ENCODE data around the gene LETM1. TPM values are rescaled to one million over a fixed set of nuclear protein-coding genes. Genes with fewer than 3 reads are reported as not detected.

The LETM1 gene
- total RNA-seq, 1 donor from 2014 or later, result 16.9 TPM

- H3K36me3 Mint-ChIP-seq, result no peaks in the 10 kb centered on the region
- Histone ChIP-seq H3F3A (ENCODE audit: low read depth) (peaks cover 12% of the 10 kb centered on the region), H3K79me2 (ENCODE audit: low read depth) (no peaks in the 10 kb centered on the region), H3K36me3 (no peaks in the 10 kb centered on the region), H3K4me2 (no peak overlapping the region), H3K4me3 (no peak overlapping the region), H3K9me3 (ENCODE audit: low read depth) (no peaks in the 10 kb centered on the region), H3K9ac (no peak overlapping the region), H3K27me3 (no peaks in the 10 kb centered on the region), H2AFZ (replicated peaks) (no peak overlapping the region), H3K4me1 (no peaks in the 10 kb centered on the region), H4K20me1 (ENCODE audit: low read depth) (peaks cover 9% of the 10 kb centered on the region), H3K27ac (no peak overlapping the region)
- no peak overlapping the region for H3K4me3 Mint-ChIP-seq
- H3K9me3 Mint-ChIP-seq, result no peaks in the 10 kb centered on the region
- no peak overlapping the region for H3K27ac Mint-ChIP-seq
- no peak for TF ChIP-seq EZH2phosphoT487 (IDR thresholded peaks at IDR 0.05)
- TF ChIP-seq EZH2 (IDR thresholded peaks at IDR 0.05), result no peak
- no peak for TF ChIP-seq CTCF (IDR thresholded peaks at IDR 0.05)
- H3K4me1 Mint-ChIP-seq, result no peaks in the 10 kb centered on the region
- no peak for DNase-seq (ENCODE audit: low spot score)
- H3K27me3 Mint-ChIP-seq (ENCODE audit: insufficient read depth, low read depth), result peaks cover 2% of the 10 kb centered on the region
Observed at GRCh38 chr4:1806223-1806564, 49.8 kb downstream of the LETM1 start.

- no peak overlapping the region for H3K27ac Mint-ChIP-seq
- no peaks in the 10 kb centered on the region for H3K79me2 ChIP-seq (ENCODE audit: low read depth)
- peaks cover 12% of the 10 kb centered on the region for H3F3A ChIP-seq (ENCODE audit: low read depth)
- H3K4me2 ChIP-seq, result no peak overlapping the region
- H3K9me3 ChIP-seq (ENCODE audit: low read depth), result no peaks in the 10 kb centered on the region
- H3K9me3 Mint-ChIP-seq, result no peaks in the 10 kb centered on the region
- no peaks in the 10 kb centered on the region for H3K4me1 ChIP-seq
- no peaks in the 10 kb centered on the region for H3K4me1 Mint-ChIP-seq
- no peaks in the 10 kb centered on the region for H3K27me3 ChIP-seq
- H3K27ac ChIP-seq, result no peak overlapping the region
- no peak overlapping the region for H3K9ac ChIP-seq
- peaks cover 9% of the 10 kb centered on the region for H4K20me1 ChIP-seq (ENCODE audit: low read depth)
- peaks cover 2% of the 10 kb centered on the region for H3K27me3 Mint-ChIP-seq (ENCODE audit: insufficient read depth, low read depth)
- no peak overlapping the region for H2AFZ ChIP-seq (replicated peaks)
- DNase-seq (ENCODE audit: low spot score), result no peak
- no peak overlapping the region for H3K4me3 Mint-ChIP-seq
- TF ChIP-seq EZH2phosphoT487 (IDR thresholded peaks at IDR 0.05), result no peak
- TF ChIP-seq CTCF (IDR thresholded peaks at IDR 0.05), result no peak
- no peak for TF ChIP-seq EZH2 (IDR thresholded peaks at IDR 0.05)
- no peaks in the 10 kb centered on the region for H3K36me3 ChIP-seq
- H3K4me3 ChIP-seq, result no peak overlapping the region
- no peaks in the 10 kb centered on the region for H3K36me3 Mint-ChIP-seq
Observed at GRCh38 chr4:1805493-1806222, 50.3 kb downstream of the LETM1 start.

- DNase-seq (ENCODE audit: low spot score), result no peak
- H3K4me3 ChIP-seq, result no peak overlapping the region
- no peak for TF ChIP-seq EZH2 (IDR thresholded peaks at IDR 0.05)
- TF ChIP-seq CTCF (IDR thresholded peaks at IDR 0.05), result no peak
- TF ChIP-seq EZH2phosphoT487 (IDR thresholded peaks at IDR 0.05), result no peak
- peaks cover 12% of the 10 kb centered on the region for H3F3A ChIP-seq (ENCODE audit: low read depth)
- Mint-ChIP-seq H3K9me3 (no peaks in the 10 kb centered on the region), H3K27ac (no peak overlapping the region), H3K4me3 (no peak overlapping the region), H3K27me3 (ENCODE audit: insufficient read depth, low read depth) (peaks cover 2% of the 10 kb centered on the region), H3K36me3 (no peaks in the 10 kb centered on the region), H3K4me1 (no peaks in the 10 kb centered on the region)
- no peak overlapping the region for H2AFZ ChIP-seq (replicated peaks)
- no peak overlapping the region for H3K9ac ChIP-seq
- H3K79me2 ChIP-seq (ENCODE audit: low read depth), result no peaks in the 10 kb centered on the region
- no peaks in the 10 kb centered on the region for H3K9me3 ChIP-seq (ENCODE audit: low read depth)
- no peaks in the 10 kb centered on the region for H3K27me3 ChIP-seq
- no peaks in the 10 kb centered on the region for H3K36me3 ChIP-seq
- peaks cover 9% of the 10 kb centered on the region for H4K20me1 ChIP-seq (ENCODE audit: low read depth)
- H3K27ac ChIP-seq, result no peak overlapping the region
- H3K4me2 ChIP-seq, result no peak overlapping the region
- H3K4me1 ChIP-seq, result no peaks in the 10 kb centered on the region
Observed at GRCh38 chr4:1804638-1805492, 51.1 kb downstream of the LETM1 start.

All from neural progenitor cell (in vitro differentiated cells).